ENCODE results near the gene P2RY2.

- TF ChIP-seq, protein P1, sequence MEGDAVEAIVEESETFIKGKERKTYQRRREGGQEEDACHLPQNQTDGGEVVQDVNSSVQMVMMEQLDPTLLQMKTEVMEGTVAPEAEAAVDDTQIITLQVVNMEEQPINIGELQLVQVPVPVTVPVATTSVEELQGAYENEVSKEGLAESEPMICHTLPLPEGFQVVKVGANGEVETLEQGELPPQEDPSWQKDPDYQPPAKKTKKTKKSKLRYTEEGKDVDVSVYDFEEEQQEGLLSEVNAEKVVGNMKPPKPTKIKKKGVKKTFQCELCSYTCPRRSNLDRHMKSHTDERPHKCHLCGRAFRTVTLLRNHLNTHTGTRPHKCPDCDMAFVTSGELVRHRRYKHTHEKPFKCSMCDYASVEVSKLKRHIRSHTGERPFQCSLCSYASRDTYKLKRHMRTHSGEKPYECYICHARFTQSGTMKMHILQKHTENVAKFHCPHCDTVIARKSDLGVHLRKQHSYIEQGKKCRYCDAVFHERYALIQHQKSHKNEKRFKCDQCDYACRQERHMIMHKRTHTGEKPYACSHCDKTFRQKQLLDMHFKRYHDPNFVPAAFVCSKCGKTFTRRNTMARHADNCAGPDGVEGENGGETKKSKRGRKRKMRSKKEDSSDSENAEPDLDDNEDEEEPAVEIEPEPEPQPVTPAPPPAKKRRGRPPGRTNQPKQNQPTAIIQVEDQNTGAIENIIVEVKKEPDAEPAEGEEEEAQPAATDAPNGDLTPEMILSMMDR (IDR thresholded peaks at IDR 0.05; ENCODE audit: low read depth, low read length) = no peak
- TF ChIP-seq EZH2phosphoT487 (IDR thresholded peaks at IDR 0.05; ENCODE audit: low read depth) = no peak
These were observed 18.2 kb downstream of the P2RY2 start for GRCh38 chr11:73236205-73236765.
